GM23248 (cell line): ENCODE data around the gene NTRK2.

Experiments
- EZH2 ChIP-seq: fragments of 200-600 bp; sonication (generic); IDR thresholded peaks from 2 replicates; pipeline ENCODE4 v1.6.1; 2018; ENCODE audit warnings: antibody characterized with exemption, mild to moderate bottlenecking; ENCODE audit not compliant: insufficient read depth, poor library complexity, severe bottlenecking
- EZH2phosphoT487 ChIP-seq: fragments of 200-600 bp; sonication (generic); IDR thresholded peaks from 2 replicates; pipeline ENCODE4 v1.6.1; 2018; ENCODE audit warnings: antibody characterized with exemption, moderate library complexity, mild to moderate bottlenecking, low read depth; ENCODE audit not compliant: insufficient read depth

DNA sequence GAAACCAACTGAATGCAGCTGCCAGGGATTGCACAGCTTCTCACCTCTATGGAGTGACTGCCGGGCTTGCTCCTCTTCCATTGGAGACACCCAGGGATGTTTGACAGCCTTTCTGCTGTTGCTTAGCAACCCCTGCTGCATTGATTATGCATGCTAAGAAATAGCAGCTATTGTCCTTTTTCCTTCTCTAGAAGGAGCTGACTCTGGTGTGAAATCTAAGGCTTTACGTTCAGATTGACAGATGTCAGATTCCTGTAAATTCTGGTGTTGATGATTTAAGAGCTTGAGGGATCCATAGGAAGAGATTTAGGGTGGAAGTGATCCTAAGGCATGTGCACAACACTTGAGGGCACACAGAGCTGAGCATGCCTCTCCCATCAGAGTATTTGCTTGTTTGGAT lies 267.7 kb downstream of the NTRK2 start:
- TF ChIP-seq EZH2 (no peak), EZH2phosphoT487 (no peak)
